HG03135 (cell line): ENCODE measurements around the gene ANGPTL2.
"Not testable (repeated sequence)": the region's sequence is repeated elsewhere in the genome, so short reads cannot be mapped to it uniquely, and the experiment has no call there.

Source experiments
- ATAC-seq: cut with Tn5 transposase; IDR thresholded peaks from one replicate; pipeline ENCODE4 v1.9.1; 2021; ENCODE audit warnings: mild to moderate bottlenecking, moderate library complexity; ENCODE audit not compliant: unreplicated experiment

The ANGPTL2 gene

DNA sequence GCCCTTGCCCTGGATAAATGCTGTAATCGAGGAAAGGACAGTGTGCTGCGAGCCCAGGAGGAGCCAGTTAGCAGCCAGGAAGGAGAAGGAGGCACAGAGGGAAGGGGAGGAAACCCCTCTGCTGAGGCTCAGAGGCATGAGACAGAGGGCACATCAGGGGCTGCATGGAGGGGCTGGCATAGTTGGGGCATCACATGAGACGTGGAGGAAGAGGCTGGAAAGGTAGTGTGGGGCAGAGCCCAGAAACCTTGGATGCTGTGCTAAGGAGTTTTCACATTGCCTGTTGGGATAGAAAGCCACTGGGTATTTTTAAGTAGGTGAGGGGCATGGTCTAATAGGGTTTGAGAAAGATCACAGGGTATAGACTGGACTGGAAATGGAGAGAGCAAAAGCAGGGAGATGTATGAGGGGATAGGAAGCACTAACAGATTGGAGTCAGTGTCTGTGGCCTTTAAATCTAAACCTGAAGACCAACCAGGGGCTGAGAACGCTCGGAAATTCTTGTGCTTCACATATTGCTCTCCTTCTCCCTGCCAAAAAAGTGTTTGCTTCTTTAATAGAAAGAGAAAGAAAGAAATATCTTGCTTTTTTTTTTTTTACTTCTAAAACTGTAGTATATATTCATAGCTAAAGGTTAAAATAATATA is 33.0 kb upstream of the ANGPTL2 start:
- no peak for ATAC-seq

GRCh38 chr9:127154390-127155191 is 32.2 kb upstream of the ANGPTL2 start:
- no peak for ATAC-seq

GRCh38 chr9:127154003-127154389 is 31.6 kb upstream of the ANGPTL2 start:
- ATAC-seq = no peak

- ATAC-seq = no peak
Measured at GRCh38 chr9:127153501-127153900, 31.1 kb upstream of the ANGPTL2 start.

GRCh38 chr9:127149463-127150390 is 27.3 kb upstream of the ANGPTL2 start:
- ATAC-seq = no peak

- no peak for ATAC-seq
Measured at GRCh38 chr9:127149010-127149409, 26.6 kb upstream of the ANGPTL2 start.

- ATAC-seq = no peak
Measured at GRCh38 chr9:127148014-127148413, 25.6 kb upstream of the ANGPTL2 start.

DNA sequence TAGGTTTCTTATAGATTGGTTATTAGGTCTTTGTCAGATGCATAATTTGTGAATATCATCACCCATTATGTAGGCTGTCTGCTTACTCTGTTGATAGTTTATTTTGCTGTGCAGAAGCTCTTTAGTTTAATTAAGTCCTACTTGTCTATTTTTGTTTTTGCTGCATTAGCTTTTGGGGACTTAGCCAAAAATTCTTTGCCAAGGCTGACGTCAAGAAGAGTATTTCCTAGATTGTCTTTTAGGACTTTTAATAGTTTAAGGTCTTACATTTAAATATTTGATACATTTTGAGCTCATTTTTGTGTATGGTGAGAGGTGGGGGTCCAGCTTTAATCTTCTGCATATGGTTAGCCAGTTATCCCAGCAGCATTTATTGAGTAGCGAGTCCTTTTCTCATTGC is 24.8 kb upstream of the ANGPTL2 start:
- no peak for ATAC-seq

GRCh38 chr9:127146841-127147240 is 24.4 kb upstream of the ANGPTL2 start:
- ATAC-seq = not testable (repeated sequence)

DNA sequence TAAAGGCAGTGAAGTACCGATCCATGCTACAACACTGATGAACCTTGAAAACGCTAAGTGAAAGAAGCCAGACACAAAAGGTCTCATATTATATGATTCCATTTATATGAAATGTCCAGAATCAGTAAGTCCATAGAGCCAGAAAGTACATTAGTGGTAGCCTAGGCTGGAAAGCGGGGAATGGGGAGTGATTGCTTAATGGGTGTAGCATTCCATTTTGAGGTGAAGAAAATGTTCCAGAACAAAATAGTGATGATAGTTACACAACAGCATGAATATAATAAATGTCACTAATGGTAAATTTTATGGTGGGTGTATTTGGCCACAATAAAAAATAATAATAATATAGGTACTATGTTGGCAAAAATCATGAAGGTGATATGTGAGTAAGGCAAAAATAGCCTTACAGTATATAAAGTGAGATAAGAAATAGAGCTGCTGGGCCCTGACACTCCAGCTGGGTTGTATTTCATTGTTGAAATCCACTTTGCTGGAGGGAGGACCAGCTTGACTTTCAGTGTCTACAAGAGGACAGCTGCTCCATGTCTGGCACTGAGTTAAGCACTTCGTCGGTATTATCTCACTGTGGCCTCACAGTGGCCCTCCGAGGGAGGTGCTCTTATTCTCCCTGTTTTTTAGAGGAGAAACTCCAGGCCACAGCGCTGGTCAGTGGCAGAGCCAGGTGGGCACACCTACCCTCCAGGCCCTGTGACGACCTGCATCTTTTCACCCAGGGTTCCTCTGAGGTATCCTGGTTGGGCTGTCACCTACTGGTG is 22.4 kb upstream of the ANGPTL2 start:
- ATAC-seq = no peak

GRCh38 chr9:127143920-127144465 is 21.6 kb upstream of the ANGPTL2 start:
- ATAC-seq = no peak

GRCh38 chr9:127142931-127143464 is 20.6 kb upstream of the ANGPTL2 start:
- ATAC-seq = no peak

GRCh38 chr9:127142291-127142690 is 19.9 kb upstream of the ANGPTL2 start:
- no peak for ATAC-seq

GRCh38 chr9:127140842-127141675 is 18.6 kb upstream of the ANGPTL2 start:
- no peak for ATAC-seq

- ATAC-seq = no peak
Measured at GRCh38 chr9:127140181-127140580, 17.7 kb upstream of the ANGPTL2 start.

GRCh38 chr9:127139775-127140174 is 17.3 kb upstream of the ANGPTL2 start:
- ATAC-seq = no peak

DNA sequence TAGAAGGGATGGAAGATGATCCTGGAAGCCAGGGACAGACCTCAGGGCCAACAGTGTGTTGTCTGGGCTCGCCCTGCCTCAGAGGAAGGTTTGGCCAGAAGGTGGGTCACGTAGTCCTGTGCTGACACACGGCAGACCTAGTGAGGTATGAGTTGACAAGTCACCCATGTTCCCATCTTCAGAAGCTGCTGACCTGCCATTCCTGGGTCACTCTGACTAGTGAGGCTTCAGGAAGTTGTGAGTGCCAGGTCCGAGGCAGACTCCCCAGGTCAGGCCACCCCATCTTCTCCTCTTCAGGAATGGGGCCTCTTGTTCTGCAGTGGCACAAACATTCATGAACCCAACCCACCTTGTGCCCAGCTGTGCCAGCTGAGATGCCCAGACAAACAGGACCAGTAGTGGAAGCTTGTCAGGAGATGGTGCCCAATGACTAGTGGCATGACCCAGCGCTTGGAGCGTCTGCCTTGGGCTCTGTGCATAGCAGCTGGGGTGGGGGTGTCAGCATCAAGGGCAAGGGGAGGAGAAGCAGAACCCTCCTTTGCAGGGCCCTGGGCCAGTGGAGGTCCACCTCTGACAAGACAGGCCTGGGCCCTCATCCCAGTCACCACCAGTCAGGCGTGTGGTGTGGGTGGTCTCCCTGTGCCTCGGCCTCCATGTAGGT is 16.8 kb upstream of the ANGPTL2 start:
- ATAC-seq = no peak

- ATAC-seq = no peak
Measured at GRCh38 chr9:127138444-127138843, 16.0 kb upstream of the ANGPTL2 start.
